Activated T-cell treated with anti-CD3 and anti-CD28 coated beads for 1 hour (primary cell): Measurements from ENCODE around the gene NRCAM.
"Not testable (repeated sequence)": the region's sequence is repeated elsewhere in the genome, so short reads cannot be mapped to it uniquely, and the experiment has no call there.

ENCODE experiments used
- DNase-seq: peaks from one replicate; pipeline ENCODE4 v3.0.0-alpha.2; 2020; ENCODE audit warnings: low read depth

NRCAM gene

GRCh38 chr7:108274447-108274846 is 181.8 kb downstream of the NRCAM start:
- DNase-seq = not testable (repeated sequence)

GRCh38 chr7:108272891-108273290 is 183.3 kb downstream of the NRCAM start:
- DNase-seq = not testable (repeated sequence)

GRCh38 chr7:108270385-108271015 is 185.7 kb downstream of the NRCAM start:
- no peak for DNase-seq

GRCh38 chr7:108268200-108268820 is 187.9 kb downstream of the NRCAM start:
- DNase-seq = no peak

DNA sequence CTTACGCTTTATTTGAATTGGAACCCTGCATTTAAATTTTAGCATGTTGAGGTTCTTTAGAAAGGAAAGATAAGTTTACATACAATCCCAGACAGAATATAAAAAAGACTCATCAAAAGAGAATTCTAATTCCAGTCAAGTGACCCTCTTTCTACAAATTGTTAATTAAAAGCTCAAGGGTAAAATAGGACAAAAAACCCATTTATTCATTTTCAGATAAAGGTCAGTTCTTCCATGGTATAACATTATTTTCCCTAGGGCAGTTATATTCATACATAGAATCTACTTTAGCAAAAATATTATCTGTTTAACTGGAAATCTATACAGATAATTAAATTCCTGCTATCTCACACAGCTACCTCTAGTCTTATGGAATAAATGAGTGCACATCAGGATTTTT is 188.6 kb downstream of the NRCAM start:
- no peak for DNase-seq

GRCh38 chr7:108266491-108266890 is 189.7 kb downstream of the NRCAM start:
- DNase-seq = no peak

GRCh38 chr7:108266035-108266434 is 190.2 kb downstream of the NRCAM start:
- DNase-seq = no peak

DNA sequence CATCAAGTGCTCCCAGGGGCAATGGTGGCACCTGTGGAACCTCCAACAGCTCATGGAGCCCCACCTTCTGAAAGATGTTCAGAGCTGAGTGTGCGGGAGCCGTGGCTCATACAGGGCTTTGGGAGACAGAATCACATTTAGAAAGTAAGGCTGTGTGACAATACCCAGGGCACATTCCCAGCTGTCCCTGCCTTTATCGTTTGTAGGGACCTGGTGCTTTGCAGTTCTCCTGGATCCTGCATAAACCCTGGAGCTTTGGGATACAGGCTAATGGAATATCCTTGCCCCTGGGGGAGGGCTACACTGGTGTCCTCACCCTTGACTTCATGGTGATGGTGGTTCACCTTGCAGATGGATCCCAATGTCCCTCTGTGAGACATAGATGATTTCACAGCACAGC is 191.2 kb downstream of the NRCAM start:
- DNase-seq = no peak

- DNase-seq = no peak
Observed at GRCh38 chr7:108263425-108263824, 192.8 kb downstream of the NRCAM start.

GRCh38 chr7:108261560-108262255 is 194.5 kb downstream of the NRCAM start:
- no peak for DNase-seq

GRCh38 chr7:108259447-108259846 is 196.8 kb downstream of the NRCAM start:
- not testable (repeated sequence) for DNase-seq

GRCh38 chr7:108257954-108258353 is 198.3 kb downstream of the NRCAM start:
- DNase-seq = no peak

DNA sequence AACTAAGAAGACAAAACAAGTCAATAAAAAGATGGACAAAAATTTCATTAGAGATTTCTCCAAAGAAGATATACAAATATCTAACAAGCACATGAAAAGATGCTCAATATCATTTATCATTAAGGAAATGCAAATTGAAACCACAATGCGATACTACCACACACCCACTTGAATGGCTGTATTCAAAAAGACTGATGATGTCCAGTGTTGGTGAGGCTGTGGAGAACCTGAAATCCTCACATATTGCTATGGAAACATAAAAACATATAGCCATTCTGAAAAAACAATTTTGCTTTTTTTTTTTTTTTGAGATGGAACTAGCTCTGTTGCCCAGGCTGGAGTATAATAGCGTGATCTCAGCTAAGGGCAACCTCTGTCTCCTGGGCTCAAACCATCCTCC is 202.0 kb downstream of the NRCAM start:
- DNase-seq = no peak

GRCh38 chr7:108253275-108254044 is 202.8 kb downstream of the NRCAM start:
- DNase-seq = no peak

- DNase-seq = no peak
Observed at GRCh38 chr7:108252177-108252576, 204.1 kb downstream of the NRCAM start.

DNA sequence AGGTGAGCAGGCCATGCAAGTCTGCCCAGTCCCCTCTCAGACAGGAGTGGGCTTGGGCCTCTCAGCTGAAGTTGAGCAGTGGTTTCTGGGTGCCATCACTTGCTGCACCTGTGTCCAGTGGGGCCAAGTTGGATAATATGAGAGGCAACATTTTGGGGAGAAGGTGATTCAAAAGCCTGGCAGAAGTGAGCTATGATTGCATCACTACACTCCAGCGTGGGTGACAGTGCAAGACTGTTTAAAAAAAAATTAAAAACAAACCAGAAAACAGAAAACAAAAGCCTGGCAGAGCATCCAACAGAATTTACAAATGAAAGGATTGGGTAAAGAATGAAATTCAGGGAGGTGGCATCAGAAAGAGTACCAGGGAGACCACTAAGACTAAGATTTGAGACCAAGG is 204.5 kb downstream of the NRCAM start:
- DNase-seq = no peak

- no peak for DNase-seq
Observed at GRCh38 chr7:108249453-108249852, 206.8 kb downstream of the NRCAM start.

GRCh38 chr7:108248821-108249220 is 207.4 kb downstream of the NRCAM start:
- DNase-seq = no peak

GRCh38 chr7:108248418-108248817 is 207.8 kb downstream of the NRCAM start:
- DNase-seq = no peak

DNA sequence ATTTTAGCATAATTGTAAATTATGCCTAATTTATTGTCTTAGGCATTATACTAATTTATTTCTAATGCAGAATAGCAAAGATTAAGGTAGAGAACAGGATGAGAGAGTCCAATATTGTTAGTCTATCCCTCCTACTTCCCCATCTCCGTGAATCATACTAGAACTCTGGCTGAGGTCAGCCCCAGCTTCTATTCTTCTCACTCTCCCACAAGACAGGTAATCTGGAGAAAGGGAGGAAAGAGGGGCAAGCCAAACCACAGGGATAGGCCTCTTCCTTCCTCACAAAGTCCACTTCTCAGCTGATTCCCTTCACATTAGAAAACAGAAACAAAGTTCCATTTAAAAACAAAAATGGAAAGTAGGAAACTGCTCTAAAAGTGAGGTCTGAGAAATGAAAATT is 208.6 kb downstream of the NRCAM start:
- no peak for DNase-seq

DNA sequence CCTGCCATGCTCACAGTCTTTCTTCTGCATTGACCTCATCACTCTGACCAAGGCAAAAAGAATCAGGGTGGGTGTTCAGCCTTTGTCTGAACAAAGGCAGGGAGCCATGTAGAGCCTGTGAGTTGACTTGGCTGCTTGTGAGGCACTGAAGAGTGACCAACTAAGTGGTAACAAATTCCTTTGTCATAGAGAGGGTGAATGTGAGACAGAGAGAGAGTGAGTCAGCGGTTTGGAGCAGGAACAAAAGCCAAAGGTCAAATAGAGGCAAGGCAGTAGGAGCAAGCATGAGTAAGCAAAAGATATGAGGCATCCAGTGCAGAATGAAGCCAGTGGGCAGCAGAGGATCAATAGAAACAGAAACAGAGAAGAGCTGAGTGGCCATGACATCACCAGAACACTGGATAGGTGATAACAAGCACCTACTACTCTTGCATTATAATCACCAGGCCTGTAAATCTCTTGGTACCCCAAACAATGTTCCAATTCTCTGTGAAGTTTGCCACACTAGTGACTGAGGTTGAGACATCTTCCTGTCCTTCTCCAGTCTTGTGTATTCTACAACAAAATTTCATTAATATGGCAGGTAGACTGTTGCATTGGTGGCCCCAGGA is 209.9 kb downstream of the NRCAM start:
- DNase-seq = no peak

- no peak for DNase-seq
Observed at GRCh38 chr7:108245523-108246226, 210.6 kb downstream of the NRCAM start.
